HG03354 (cell line): ENCODE data around the gene B3GALT4.

ENCODE experiments used
- ATAC-seq: cut with Tn5 transposase; IDR thresholded peaks from one replicate; pipeline ENCODE4 v1.9.1; 2021; ENCODE audit warnings: mild to moderate bottlenecking; ENCODE audit not compliant: unreplicated experiment, poor library complexity, severe bottlenecking

The B3GALT4 gene

DNA sequence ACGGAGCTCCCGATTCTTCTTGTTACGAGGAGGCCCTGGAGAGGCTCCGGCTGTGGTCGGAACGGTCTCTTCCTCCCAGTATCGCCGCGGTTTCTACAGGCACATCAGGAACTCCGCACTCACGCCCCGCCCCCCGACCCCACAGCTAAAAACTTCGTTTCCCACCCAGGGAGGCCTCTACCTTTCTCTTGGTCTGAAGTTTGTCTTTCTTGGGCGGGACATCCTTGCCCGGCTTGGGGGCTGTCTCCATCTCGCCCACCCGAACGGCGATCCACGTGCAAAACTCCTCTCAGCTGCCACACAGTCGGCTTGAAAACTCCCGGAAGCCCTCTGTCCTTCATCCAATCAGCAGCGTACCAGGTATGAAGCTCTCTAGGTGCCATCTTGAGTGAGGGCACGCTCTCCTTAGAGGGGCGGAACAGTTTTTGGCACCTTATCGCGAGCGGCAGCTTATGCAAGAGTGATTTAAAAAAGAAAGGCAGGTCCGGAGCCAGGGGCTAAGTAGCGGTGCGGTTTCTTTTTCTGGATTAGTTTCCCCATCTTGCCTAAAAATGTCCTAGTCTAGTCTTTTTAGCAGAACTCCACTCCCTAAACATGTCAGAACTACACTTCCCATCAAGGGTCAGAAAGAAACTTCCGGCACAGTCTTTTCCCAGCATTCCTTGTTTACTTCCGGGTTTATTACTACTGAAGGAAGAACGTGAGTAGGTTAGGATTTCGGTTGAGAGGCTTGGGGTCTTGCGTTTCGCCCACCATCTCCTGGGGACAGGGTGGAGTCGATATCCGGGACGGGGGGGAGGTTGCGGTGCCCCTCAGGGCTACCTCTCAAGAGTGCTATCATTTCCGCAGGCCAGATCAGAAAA is 12.2 kb downstream of the B3GALT4 start, which contains the start of the genes PFDN6 and WDR46:
TSS of gene PFDN6 (plus strand) at position 681 of the 863 bp plus-strand sequence. CDS start 256 bp downstream, outside the sequence.
TSS of gene WDR46 (minus strand) at position 319 of the 863 bp plus-strand sequence. CDS start at position 250, 69 bp downstream.
- peak; percentile 88 for ATAC-seq

GRCh38 chr6:33289784-33290315 is 12.9 kb downstream of the B3GALT4 start:
- peak; percentile 14 for ATAC-seq

DNA sequence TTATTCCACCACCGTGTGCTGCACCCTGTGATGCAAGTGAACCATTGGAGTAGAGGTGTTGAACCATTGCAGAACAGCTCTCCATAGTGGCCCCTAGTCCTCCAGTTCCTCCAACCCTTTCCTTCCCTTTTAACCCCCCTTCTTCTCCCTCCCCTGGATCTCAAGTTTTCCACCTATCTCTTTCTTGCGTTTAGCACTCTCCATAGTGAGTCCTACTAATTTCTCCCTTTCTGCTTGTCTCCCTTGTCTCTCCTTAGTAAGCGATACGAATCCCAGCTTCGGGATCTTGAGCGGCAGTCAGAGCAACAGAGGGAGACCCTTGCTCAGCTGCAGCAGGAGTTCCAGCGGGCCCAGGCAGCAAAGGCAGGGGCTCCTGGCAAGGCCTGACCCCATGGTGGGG is 13.5 kb downstream of the B3GALT4 start:
- no peak for ATAC-seq

DNA sequence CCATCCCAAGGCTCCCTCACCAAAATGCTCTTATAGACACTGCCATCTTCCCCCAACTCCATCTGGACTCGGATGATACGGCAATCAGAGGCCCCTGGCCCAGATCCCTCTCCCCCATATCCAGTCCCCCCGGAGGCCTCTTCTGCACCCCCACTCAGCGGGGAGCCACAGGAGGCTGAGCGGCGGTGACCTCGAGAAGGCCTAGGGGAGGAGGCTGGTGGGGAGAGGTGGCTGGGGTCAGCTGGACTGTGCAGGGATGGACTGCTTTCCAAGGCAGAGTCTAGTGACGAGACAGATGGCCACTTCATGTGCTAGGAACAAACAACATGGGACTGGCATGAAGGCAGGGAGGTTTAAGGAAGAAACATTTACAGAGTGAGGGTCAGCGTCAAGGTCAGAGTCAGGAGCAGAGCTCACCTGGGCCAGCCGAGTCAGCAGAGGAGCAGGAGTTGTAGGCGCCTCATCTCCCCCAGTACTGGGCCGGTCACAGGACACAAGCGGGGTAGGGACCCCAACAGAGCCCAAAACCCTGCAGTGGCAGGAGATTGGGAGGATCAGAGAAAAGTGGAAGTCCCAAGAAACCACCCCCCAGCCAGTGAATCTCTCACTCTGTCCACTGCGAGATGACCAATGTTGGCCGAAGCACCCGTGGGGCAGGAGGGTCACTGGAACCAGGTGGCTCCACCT is 16.2 kb downstream of the B3GALT4 start:
- no peak for ATAC-seq

GRCh38 chr6:33294086-33294823 is 17.3 kb downstream of the B3GALT4 start:
- ATAC-seq: no peak

DNA sequence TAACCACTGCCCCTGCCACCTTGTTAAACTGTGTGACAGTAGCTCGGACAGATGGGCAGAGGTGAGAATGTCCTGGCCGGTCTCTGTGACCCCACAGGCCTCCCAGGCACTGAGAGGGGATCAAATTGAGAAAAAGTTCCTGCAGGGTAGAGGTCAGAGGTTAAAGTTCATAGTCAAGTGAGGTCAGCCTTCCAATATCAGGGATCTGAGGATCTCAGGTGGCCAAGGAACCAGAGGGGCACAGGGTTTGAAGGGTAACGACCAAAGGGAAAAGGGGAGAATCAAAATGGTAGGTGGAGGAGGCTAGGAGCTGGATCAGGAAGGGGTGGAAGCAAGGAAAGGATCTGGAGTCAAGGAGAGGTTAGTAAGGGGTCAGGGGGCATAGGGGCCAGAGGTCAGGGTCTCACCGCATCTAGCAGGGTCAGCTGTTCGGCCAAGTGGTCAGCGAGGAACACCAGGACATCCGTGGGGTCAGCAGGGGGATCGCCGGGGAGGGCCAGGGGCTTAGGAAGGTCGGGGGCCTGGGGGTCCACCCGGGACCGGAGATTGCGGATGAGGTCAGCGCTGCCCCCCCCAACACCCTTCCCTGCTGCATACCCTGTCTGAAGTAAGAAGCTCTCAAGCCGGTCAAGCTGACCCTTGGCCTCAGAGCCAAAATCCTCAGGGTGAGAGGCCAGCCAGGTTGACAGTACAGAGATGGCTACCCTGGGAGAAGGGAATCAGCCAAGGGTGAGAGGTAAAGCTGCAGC is 18.9 kb downstream of the B3GALT4 start:
- no peak for ATAC-seq

GRCh38 chr6:33296797-33297405 is 20.0 kb downstream of the B3GALT4 start:
- ATAC-seq: no peak

- no peak for ATAC-seq
Observed at GRCh38 chr6:33297406-33297955, 20.6 kb downstream of the B3GALT4 start.

- no peak for ATAC-seq
Observed at GRCh38 chr6:33297956-33298772, 21.2 kb downstream of the B3GALT4 start.

- ATAC-seq: peak; percentile 33
Observed at GRCh38 chr6:33298773-33299236, 21.9 kb downstream of the B3GALT4 start, which contains the start of gene RGL2. Gene RGL2 (minus strand): TSS chr6:33298942. CDS start chr6:33298610, 332 bp downstream.

GRCh38 chr6:33299237-33299944 is 22.5 kb downstream of the B3GALT4 start:
- peak; percentile 79 for ATAC-seq

- ATAC-seq: no peak
Observed at GRCh38 chr6:33301877-33302276, 25.0 kb downstream of the B3GALT4 start.

GRCh38 chr6:33304216-33304615 is 27.3 kb downstream of the B3GALT4 start:
- no peak for ATAC-seq

DNA sequence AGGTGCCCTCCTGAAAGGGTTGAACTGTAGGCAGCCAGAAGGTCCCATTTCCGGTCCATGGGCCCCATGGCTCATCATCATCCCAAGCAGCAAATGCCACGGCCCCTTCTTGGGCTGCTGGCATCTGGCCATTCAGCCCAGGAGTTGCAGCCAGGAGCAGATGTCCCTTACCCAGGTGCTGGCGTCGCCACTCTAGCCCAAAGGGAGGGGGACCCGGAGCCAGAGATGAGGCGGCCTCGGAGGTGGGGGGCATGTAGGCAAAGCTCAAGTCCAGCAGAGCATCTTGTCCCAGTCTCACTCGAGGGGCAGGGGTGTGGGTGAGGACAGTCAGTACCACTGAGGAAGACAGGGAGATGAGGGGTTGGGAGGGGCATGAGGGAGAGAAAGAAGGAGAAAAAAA is 28.1 kb downstream of the B3GALT4 start:
- ATAC-seq: no peak

DNA sequence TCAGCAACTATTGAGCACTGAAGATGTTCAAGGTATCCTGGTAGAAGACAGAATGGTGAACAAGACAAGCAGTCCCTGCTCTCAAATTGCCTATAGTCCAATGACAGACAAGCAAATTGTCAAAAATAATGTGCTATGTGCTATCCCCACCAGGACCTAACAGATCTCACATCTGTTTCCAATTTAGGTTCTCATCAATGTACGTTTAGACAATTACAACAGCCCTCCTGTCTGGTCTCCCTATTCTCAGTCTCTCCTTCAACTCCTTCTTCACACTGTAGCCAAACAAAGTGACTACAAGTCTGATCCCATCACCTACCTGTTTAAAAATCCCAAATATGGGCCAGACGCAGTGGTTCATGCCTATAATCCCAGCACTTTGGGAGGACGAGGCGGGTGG is 29.4 kb downstream of the B3GALT4 start:
- no peak for ATAC-seq

- ATAC-seq: peak; percentile 35
Observed at GRCh38 chr6:33312361-33313104, 35.6 kb downstream of the B3GALT4 start.
